Stimulated activated CD8-positive, alpha-beta memory T cell treated with anti-CD3 and anti-CD28 coated beads, Interleukin-4, amount 100 ng/mL, for 24 hours (primary cell): ENCODE data around the gene ZNF154.
"Not testable (repeated sequence)": the region's sequence is repeated elsewhere in the genome, so short reads cannot be mapped to it uniquely, and the experiment has no call there.

Experiments used
- DNase-seq: peaks from one replicate; pipeline ENCODE4 v3.0.0-alpha.2; 2020; ENCODE audit warnings: low read depth

ZNF154 gene

GRCh38 chr19:57708641-57709361 is at the start of gene ZNF154:
ZNF154 (minus strand) TSS chr19:57709204; CDS start chr19:57708971, 233 bp downstream.
- DNase-seq = peak; percentile 4

GRCh38 chr19:57757941-57758340 is 48.9 kb upstream of the ZNF154 start:
- DNase-seq = no peak

GRCh38 chr19:57755031-57755430 is 46.0 kb upstream of the ZNF154 start:
- DNase-seq = no peak

DNA sequence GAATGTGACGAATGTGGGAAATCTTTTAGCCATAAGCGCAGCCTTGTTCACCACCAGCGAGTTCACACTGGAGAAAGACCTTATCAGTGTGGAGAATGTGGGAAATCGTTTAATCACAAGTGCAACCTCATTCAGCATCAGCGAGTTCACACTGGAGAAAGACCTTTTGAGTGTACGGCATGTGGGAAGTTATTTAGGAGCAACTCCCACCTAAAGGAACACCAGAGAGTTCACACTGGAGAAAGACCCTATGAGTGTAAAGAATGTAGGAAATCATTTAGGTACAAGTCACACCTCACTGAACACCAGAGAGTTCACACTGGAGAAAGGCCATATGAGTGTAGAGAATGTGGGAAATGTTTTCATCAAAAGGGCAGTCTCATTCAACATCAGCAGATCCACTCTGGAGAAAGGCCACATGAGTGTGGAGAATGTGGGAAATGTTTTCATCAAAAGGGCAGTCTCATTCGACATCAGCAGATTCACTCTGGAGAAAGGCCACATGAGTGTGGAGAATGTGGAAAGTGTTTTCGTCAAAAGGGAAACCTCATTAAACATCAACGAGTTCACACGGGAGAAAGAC is 45.2 kb upstream of the ZNF154 start:
- DNase-seq = no peak

- DNase-seq = no peak
These were observed 39.0 kb upstream of the ZNF154 start for GRCh38 chr19:57748029-57748428.

- DNase-seq = no peak
These were observed 38.4 kb upstream of the ZNF154 start for GRCh38 chr19:57747472-57747807.

- DNase-seq = peak; percentile 61
These were observed 37.8 kb upstream of the ZNF154 start, which contains the start of gene ZNF776 for GRCh38 chr19:57746580-57747471. ZNF776 (plus strand) TSS chr19:57746815; CDS start chr19:57747059, 244 bp downstream.

- not testable (repeated sequence) for DNase-seq
These were observed 29.8 kb upstream of the ZNF154 start for GRCh38 chr19:57738770-57739169.

GRCh38 chr19:57738320-57738719 is 29.3 kb upstream of the ZNF154 start:
- DNase-seq = peak; percentile 11

DNA sequence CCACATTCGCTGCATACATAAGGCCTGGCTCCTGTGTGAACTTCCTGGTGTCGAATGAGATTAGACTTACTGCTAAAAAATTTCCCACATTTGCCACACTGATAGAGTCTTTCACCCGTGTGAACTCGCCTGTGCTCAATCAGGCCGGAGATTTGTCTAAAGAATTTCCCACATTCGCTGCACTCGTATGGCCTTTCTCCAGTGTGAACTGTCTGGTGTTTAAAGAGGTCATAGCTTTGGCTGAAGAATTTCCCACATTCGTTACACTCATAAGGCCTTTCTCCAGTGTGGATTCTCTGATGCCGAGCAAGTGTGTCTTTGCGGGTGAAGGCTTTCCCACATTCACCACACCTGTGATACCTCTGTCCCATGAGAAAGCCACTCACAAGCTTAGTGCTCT is 11.9 kb upstream of the ZNF154 start:
- DNase-seq = no peak

- no peak for DNase-seq
These were observed 11.0 kb upstream of the ZNF154 start for GRCh38 chr19:57719901-57720519.

GRCh38 chr19:57719424-57719823 is 10.4 kb upstream of the ZNF154 start:
- no peak for DNase-seq

- DNase-seq = no peak
These were observed 3.2 kb upstream of the ZNF154 start for GRCh38 chr19:57712222-57712621.

- DNase-seq = no peak
These were observed 612 bp upstream of the ZNF154 start for GRCh38 chr19:57709616-57710015.

- no peak for DNase-seq
These were observed 2.7 kb downstream of the ZNF154 start for GRCh38 chr19:57706346-57706745.

DNA sequence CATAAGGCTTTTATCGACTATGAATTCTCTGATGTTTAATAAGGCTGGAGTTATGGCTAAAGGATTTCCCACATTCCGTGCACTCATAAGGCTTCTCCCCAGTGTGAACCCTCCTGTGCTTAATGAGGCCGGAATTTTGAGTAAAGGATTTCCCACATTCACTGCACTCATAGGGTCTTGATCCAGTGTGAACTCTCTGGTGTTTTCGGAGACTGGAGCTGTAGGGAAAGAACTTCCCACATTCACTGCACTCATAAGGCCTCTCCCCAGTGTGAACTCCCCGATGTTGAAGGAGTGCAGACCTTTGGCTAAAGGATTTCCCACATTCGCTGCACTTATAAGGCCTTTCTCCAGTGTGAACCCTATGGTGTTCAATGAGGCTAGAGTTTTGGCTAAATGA is 7.4 kb downstream of the ZNF154 start:
- no peak for DNase-seq

DNA sequence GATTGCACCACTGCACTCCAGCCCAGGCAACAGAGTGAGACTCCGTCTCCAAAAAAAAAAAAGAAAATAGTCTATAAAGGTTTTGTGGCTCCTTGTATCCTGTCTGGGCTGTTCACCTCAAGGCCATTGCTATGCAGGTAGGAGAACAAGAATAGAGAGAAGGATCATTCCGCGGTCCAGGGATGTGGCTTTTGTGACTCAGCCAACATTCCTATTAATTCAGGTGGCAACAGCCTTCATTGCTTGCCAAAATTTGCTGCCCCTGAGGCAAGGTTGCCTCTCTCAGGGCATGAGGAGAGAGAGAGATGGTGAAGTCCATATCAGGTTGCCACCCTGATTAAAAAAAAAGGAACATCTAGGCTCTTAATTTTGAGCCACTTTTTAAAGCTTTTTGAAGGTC is 19.3 kb downstream of the ZNF154 start:
- DNase-seq = no peak

GRCh38 chr19:57688011-57688763 is 20.8 kb downstream of the ZNF154 start:
- no peak for DNase-seq

DNA sequence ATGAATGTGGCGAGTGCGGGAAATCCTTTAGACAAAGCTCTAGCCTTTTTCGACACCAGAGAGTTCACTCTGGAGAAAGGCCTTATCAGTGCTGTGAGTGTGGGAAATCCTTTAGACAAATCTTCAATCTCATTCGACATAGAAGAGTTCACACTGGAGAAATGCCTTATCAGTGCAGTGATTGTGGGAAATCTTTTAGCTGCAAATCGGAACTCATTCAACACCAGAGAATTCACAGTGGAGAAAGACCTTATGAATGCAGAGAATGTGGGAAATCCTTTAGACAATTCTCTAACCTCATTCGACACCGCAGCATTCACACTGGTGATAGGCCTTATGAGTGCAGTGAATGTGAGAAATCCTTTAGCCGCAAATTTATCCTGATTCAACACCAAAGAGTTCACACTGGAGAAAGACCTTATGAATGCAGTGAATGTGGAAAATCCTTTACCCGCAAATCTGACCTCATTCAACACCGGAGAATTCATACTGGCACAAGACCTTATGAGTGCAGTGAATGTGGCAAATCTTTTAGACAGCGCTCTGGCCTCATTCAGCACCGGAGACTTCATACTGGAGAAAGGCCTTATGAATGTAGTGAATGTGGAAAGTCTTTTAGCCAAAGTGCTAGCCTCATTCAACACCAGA is 21.5 kb downstream of the ZNF154 start:
- DNase-seq = no peak

GRCh38 chr19:57686727-57687126 is 22.3 kb downstream of the ZNF154 start:
- no peak for DNase-seq

DNA sequence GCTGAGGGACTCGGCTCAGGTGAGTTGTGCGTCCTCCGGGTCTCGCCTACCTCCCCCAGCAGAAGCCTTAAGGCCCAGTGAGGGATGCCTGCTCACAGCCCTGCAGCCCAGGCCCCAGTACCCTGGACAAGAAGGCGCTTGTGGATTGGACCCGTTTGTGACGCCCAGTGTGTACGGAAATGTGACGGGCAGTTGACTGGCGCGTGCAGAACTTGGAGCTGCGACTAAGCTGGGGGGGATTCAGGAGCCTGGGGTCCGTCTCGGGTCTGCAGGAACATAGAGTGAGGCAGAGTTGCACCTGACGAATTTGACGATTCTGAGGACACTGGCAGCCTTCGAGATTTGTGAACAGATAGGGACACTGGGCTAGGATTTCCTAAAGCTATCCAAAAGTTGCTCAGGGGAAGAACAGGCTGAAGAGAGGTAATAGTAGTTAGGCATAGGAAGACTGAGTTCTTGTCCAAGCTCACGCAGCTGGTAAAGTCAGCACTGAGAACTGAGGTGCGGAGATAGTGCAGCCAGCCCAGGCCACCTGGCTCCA is 26.7 kb downstream of the ZNF154 start:
- no peak for DNase-seq
